ENCODE measurements around the gene ERC1.
"Not testable (repeated sequence)": the region's sequence is repeated elsewhere in the genome, so short reads cannot be mapped to it uniquely, and the experiment has no call there.

Gene ERC1

GRCh38 chr12:1297639-1298175 lies 306.7 kb downstream of the ERC1 start:
- no peak for DNase-seq

GRCh38 chr12:1300460-1300859 lies 309.4 kb downstream of the ERC1 start:
- DNase-seq, result no peak

GRCh38 chr12:1302201-1302870 lies 311.3 kb downstream of the ERC1 start:
- DNase-seq, result no peak

- no peak for DNase-seq
Observed at GRCh38 chr12:1305063-1305434, 314.0 kb downstream of the ERC1 start.

- DNase-seq, result no peak
Observed at GRCh38 chr12:1305791-1306500, 314.9 kb downstream of the ERC1 start.

DNA sequence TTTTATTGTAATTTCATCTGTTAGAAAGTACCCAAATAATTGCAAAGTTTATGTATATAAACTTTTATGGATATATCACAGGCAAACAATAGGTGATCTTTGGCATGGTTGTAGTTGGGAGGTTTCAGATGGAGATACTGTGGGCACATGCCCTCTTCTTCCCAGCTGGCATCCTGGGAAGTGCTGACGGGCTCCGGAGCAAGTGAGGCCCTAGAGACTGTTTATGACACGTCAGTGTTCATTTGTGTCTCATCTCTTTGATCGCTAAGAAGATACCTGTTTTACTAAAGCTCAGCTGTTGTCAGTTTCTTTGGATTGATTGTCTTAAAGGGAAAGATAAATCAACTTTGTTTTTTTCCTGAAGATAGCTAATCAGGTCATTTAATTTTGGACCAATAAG lies 315.8 kb downstream of the ERC1 start:
- DNase-seq, result no peak

- DNase-seq, result no peak
Observed at GRCh38 chr12:1307796-1308195, 316.8 kb downstream of the ERC1 start.

GRCh38 chr12:1309613-1310012 lies 318.6 kb downstream of the ERC1 start:
- no peak for DNase-seq

- DNase-seq, result no peak
Observed at GRCh38 chr12:1310653-1311052, 319.6 kb downstream of the ERC1 start.

DNA sequence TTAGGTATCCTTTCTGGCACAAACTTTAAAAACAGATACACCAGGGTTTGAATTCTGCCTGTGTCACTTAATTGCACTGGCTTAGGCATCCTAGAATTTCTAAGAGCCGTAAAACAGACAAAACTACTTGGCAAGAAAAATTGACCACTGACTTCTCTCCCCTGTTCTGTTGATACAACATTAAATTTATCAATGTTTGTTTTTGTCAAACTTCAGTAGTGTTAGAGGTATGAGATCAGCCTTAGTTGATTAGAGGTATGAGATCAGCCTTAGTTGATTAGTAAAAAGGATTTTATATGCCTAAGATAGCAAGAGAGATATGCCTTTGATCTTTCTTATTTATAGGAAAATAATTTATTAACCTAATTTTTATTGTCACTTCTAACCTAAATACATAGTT lies 320.1 kb downstream of the ERC1 start:
- DNase-seq, result no peak

DNA sequence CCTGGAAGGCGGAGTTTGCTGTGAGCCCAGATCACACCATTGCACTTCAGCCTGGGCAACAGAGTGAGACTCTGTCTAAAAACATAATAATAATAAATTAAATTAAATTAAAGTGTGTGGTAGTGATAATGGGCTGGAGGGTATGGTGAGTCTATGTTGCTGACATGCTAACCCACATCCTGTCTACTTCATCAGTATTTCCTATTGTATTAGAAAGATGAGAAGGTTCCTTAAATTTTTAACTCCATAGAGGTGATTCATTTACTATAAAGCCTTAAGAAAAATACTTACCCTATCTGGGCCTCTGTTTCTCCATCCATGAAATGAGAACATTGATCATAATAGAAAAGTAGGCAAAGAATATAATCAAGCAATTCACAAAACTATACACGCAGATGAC lies 322.9 kb downstream of the ERC1 start:
- no peak for DNase-seq

DNA sequence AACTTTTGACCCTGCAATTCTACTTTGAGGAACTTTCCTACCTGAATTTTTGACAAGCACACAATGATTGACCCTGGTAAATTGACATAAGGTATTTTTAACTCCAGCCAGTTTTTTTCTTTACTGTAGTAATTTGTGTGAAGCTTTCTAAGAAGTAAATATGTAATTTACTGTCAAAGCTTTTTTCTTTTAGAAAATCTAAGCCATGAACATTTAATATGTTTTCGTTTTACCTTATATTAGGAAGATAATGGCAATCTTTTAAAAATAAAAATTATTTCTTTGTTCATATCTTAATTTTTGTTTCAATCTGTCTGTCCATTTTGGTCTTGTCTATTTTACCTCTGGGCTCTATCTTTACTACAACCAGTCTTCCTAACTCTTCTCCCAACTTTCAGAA lies 323.5 kb downstream of the ERC1 start:
- no peak for DNase-seq

GRCh38 chr12:1316991-1317390 lies 326.0 kb downstream of the ERC1 start:
- DNase-seq, result not testable (repeated sequence)

DNA sequence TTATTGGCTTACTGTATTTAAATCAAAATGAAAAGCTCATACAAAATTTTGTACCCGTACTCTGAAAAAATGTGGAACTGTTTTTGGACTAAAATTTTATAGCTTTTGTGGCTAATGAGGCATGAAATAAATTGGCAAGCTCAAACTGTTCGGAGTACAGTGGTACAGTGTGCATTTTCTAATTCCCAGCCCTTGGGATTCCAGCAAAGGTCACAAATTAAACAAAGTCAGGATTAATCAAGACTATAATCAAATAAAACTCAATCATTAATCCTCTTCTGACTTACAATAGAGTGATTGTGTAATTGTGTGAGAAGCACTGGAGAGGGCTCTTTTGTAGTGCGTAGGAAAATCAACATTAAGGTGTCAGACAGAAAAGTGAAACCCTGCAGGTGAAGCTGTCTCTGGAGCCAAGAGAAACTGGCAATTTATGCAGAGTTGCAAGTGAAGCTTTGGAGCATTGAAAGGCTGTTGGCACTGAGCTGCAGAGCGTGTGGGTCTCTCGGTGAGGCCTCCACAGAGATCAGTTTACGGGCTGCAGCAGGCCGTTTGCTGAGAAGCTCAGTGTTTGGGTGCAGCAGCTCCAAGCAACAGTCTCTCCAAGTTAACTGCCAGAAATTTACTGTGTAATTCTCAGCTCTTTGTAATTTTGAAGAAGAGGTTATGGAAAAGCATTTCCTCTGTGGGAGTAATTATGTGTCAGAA lies 327.5 kb downstream of the ERC1 start:
- peak; percentile 94 for DNase-seq

DNA sequence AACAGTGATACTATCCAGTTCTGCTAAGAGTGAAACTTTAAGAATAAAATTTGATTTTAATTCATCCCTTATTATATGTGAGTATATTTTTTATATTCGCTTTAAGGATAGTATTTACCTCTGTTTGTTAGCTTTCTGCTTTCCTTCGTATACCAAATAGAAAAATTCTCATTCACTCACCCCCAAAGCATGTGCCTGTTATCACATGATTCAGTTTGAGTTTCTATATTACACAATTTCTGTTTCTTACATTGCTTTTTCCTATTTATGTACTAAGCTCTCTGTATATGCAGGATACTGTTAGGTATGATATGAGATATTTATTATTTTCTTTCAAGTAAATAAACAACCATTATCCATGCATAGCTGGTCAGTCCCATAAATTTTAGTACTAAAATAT lies 328.2 kb downstream of the ERC1 start:
- no peak for DNase-seq

- DNase-seq, result no peak
Observed at GRCh38 chr12:1320021-1320420, 329.0 kb downstream of the ERC1 start.

GRCh38 chr12:1322821-1323220 lies 331.8 kb downstream of the ERC1 start:
- DNase-seq, result no peak

- DNase-seq, result no peak
Observed at GRCh38 chr12:1324099-1324498, 333.1 kb downstream of the ERC1 start.

DNA sequence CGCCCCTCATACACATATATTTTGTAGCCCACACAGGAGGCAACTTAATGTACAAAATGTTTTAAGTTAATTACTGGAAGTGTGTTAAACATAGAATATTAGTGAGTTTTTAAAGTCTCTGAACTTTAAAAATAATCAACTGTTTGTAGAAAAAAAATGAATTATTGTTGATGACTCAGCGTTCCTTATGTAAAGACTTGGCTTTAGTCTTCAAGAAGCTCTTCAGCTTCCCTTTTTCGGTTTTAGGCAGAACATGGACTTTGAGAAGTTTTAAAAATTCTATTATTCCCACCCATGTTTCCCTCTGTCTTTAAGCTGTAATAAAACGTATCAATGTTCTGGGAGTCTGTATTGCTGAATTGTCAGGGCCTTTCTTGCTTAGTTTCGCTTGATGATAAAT lies 333.9 kb downstream of the ERC1 start:
- DNase-seq, result no peak

- no peak for DNase-seq
Observed at GRCh38 chr12:1325666-1326065, 334.6 kb downstream of the ERC1 start.

GRCh38 chr12:1326258-1326657 lies 335.2 kb downstream of the ERC1 start:
- DNase-seq, result no peak

DNA sequence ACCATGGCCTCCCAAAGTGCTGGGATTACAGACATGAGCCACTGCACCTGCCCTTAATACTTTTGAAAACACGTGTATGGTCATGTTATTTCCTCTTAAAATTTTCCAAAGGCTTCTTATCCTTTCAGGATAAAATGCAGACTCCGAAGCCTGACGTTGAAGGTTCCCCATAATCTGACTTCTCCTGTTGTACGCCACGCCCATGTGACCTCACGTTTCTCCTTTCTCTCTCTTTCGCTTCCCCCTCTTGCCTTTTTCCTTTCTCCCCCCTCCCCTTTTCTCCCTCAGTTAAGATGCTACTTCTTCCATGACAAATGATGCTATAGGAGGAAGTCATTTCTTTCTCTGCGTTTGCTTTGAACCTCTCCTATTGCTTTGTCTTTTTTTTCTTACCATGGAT lies 337.4 kb downstream of the ERC1 start:
- no peak for DNase-seq

GRCh38 chr12:1329784-1330476 lies 338.9 kb downstream of the ERC1 start:
- no peak for DNase-seq

GRCh38 chr12:1330477-1330827 lies 339.4 kb downstream of the ERC1 start:
- no peak for DNase-seq

Measured in NCI-H1092 treated with DMSO at 0.1 percent for 48 hours (cell line).